Measurements from ENCODE around the gene UMAD1.

UMAD1 gene

GRCh38 chr7:7772397-7772821 is 131.9 kb downstream of the UMAD1 start:
- Histone ChIP-seq H3K4me1 (no peaks in the 10 kb centered on the region), H3K4me3 (no peak overlapping the region), H3K36me3 (no peaks in the 10 kb centered on the region), H3K27ac (no peak overlapping the region), H3K27me3 (no peaks in the 10 kb centered on the region), H3K9me3 (no peaks in the 10 kb centered on the region)
- intact Hi-C loops (cut with DNase I; ENCODE audit: low total_unique reads): no loop called here
- no peak for TF ChIP-seq CTCF (IDR thresholded peaks at IDR 0.05)
- no peak for DNase-seq

- Histone ChIP-seq H3K36me3 (no peaks in the 10 kb centered on the region), H3K9me3 (no peaks in the 10 kb centered on the region), H3K4me1 (no peaks in the 10 kb centered on the region), H3K4me3 (no peak overlapping the region), H3K27ac (no peak overlapping the region), H3K27me3 (no peaks in the 10 kb centered on the region)
- intact Hi-C loops (cut with DNase I; ENCODE audit: low total_unique reads): no loop called here
- DNase-seq: no peak
- TF ChIP-seq CTCF (IDR thresholded peaks at IDR 0.05): no peak
Observed at GRCh38 chr7:7773334-7774309, 133.1 kb downstream of the UMAD1 start.

GRCh38 chr7:7779888-7780287 is 139.3 kb downstream of the UMAD1 start:
- intact Hi-C loops (cut with DNase I; ENCODE audit: low total_unique reads): no loop called here
- H3K27ac ChIP-seq: no peak overlapping the region
- no peaks in the 10 kb centered on the region for H3K27me3 ChIP-seq
- H3K9me3 ChIP-seq: no peaks in the 10 kb centered on the region
- H3K4me1 ChIP-seq: no peaks in the 10 kb centered on the region
- no peak overlapping the region for H3K4me3 ChIP-seq
- H3K36me3 ChIP-seq: no peaks in the 10 kb centered on the region
- no peak for DNase-seq
- no peak for TF ChIP-seq CTCF (IDR thresholded peaks at IDR 0.05)

GRCh38 chr7:7783001-7783400 is 142.4 kb downstream of the UMAD1 start:
- no peak for TF ChIP-seq CTCF (IDR thresholded peaks at IDR 0.05)

GRCh38 chr7:7785344-7785973 is 144.9 kb downstream of the UMAD1 start:
- no peaks in the 10 kb centered on the region for H3K27me3 ChIP-seq
- H3K4me3 ChIP-seq: no peak overlapping the region
- no peaks in the 10 kb centered on the region for H3K36me3 ChIP-seq
- no peaks in the 10 kb centered on the region for H3K4me1 ChIP-seq
- no peaks in the 10 kb centered on the region for H3K9me3 ChIP-seq
- intact Hi-C loops (cut with DNase I; ENCODE audit: low total_unique reads): no loop called here
- TF ChIP-seq CTCF (IDR thresholded peaks at IDR 0.05): no peak
- DNase-seq: no peak
- no peak overlapping the region for H3K27ac ChIP-seq

More at GRCh38 chr7:7783001-7783400, 142.4 kb downstream of the UMAD1 start:
- Histone ChIP-seq H3K4me3 (no peak overlapping the region), H3K4me1 (no peaks in the 10 kb centered on the region), H3K9me3 (no peaks in the 10 kb centered on the region), H3K27me3 (no peaks in the 10 kb centered on the region), H3K36me3 (no peaks in the 10 kb centered on the region), H3K27ac (no peak overlapping the region)
- intact Hi-C loops (cut with DNase I; ENCODE audit: low total_unique reads): no loop called here
- DNase-seq: no peak
